Measurements from ENCODE around the gene CACNA1D.

Gene CACNA1D

GRCh38 chr3:53758846-53759245 lies 264.4 kb downstream of the CACNA1D start:
- no peak for TF ChIP-seq CTCF (IDR thresholded peaks at IDR 0.05)

DNA sequence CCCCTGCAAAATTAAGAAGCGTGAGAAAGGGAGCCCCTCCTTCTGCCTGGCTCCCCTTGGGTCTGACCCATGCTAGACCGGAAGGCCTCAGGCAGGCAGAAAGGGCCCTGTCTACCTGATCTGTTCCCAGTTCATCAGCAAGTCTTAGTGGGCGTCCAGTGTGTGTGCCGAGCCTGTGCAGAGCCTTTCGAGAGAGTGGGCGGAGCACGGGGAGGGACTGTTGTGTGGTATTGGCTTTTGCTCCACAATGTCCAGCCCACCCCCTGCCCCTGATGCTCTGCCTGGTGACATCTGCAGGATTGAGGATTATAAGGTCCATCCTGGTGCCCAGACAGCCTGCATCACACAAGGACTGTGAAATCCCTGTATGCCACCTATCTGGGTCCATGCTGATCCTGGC lies 268.9 kb downstream of the CACNA1D start:
- TF ChIP-seq CTCF (IDR thresholded peaks at IDR 0.05) = no peak

DNA sequence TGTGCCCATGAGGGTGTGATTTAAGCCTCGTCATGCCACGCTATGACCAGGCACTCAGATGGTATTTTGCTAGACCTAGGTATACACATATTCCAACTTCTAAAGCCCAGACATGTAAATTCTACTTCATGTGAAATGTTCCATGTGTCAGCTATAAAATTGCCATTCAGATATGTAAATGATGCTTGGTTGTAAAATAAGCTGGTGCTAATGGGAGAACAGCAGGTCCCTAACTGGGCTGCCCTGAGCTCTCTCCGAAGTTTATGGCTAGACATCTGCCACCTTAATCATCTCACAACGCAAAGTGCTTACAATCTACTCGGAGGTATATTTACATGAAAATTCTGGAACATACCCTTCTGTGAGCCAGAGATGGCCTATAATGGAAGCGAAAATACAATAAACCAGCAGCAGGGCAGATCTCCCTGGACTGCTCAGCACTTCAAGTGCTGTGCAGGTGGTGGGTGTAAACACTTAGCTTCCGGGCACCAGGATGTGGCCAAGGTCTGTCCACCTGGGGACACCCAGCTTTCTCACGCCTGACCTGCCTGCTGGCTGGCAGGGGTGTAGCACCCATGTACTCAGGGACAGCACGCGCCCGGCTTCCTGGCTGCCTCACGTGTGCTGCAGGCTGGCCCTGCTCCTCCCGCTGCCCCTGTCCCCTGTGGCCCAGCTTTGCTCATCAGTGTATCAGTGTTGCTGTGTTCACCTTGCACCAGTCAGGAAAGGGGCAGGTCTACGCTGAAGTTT lies 269.8 kb downstream of the CACNA1D start:
- TF ChIP-seq CTCF (IDR thresholded peaks at IDR 0.05) = no peak

DNA sequence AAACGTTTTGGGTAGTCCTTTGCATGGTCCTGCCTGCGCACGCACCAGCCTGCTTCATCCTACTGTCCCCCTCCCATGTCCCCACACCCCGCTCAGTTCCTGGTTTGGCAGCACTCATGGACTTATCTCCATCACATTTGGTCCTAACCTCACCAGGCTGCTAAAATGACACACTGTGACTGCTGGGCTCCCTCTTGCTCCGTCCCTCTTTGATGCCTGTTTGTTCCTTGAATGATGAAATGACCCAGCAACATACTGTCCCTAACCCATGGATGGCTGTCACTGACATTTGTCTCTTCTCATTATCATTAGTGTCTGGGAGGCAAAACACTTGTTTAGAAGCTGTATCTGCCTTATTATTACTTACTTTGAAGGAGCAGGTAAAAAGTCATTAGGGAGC lies 271.3 kb downstream of the CACNA1D start:
- TF ChIP-seq CTCF (IDR thresholded peaks at IDR 0.05) = no peak

DNA sequence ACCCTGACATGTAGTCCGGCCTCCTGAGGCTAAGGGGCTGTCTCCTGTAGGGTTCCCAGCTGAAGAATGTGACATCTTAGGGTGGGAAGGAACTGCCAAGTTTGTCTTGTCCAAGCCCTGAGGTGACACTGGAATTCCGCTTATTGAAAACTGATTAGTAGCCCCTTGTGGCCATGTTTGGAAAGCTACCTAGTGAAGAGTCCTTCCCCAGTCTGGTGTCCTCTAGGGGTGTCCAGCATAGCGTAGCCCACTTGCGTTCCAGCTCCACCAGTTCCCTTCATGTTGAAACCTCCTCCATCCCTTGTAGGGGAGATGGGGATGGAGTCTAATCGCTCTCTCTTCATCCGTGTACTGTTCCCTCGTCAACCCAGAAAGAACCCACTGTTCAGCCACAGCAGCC lies 272.3 kb downstream of the CACNA1D start:
- no peak for TF ChIP-seq CTCF (IDR thresholded peaks at IDR 0.05)

GRCh38 chr3:53768478-53769459 lies 274.4 kb downstream of the CACNA1D start:
- TF ChIP-seq CTCF (IDR thresholded peaks at IDR 0.05) = no peak

DNA sequence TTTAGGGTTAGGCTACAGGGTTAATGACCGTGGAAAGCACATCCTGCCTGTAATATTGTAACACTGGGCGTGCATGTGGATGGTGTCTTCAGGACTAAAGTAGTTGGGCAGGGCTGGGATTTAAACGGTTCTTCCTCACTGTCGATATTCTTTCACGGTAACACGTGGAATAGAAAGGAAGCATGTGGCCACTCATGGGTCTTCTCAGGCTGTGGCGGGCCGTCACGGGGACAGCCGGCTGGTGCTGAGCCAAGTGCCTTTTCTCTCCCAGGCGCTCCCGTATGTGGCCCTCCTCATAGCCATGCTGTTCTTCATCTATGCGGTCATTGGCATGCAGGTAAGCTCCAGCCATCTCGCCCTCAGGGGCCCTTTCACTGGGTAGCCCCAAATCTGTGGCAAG lies 278.2 kb downstream of the CACNA1D start:
- no peak for TF ChIP-seq CTCF (IDR thresholded peaks at IDR 0.05)

All from LNCAP (cell line).